Regular cardiac myocyte (primary cell): Measurements from ENCODE around the gene SLC17A6. TPM values are rescaled to one million over a fixed set of nuclear protein-coding genes. Genes with fewer than 3 reads are reported as not detected.

Source experiments
- total RNA-seq: library from RNA; depleted of rRNA; stranded (reverse); fragments of >200 nt; gene quantifications from 2 replicates; pipeline ENCODE4 v1.2.3, GENCODE V29; 2014

The SLC17A6 gene
- under 0.01 TPM in 1 of 2 replicates, not detected in the other for total RNA-seq

DNA sequence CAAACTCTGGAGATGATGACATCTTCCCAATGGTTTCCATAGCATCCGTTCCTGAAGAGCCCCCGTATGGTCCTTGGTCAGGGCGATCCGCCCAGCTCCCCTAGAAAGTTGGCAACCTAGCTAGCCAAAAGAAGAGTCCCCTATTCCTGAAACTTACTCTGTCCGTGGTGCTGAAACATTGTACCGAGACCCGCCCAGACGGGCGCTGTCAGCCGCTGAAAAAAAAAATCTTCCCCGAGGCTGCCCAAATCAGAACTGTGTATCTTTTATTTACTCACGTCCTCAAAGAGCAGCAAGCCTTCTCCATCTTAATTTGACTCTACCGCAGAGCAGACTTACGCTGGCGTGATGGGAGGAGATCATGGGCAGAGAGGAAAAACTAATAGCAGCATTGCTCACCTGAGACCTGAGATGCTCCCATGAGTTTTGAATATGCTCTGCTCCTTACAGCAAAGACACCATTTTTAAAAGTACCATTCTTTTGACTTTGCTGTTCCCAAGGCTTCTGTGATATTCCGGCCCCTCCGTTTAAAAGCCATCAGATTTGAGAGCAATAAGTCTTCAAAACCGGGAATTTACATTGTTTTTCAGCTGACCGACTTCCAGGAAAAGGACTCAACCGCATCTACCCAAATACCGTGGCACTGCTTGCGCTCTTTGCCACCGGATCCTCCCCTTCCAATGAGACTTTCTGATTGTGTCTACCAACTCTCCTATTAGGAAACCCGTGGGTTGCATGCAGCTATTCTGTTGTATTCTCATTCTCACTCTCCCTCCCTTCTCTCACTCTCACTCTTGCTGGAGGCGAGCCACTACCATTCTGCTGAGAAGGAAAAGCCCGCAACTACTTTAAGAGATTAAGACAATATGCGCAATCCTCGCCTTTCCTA is at the start of gene SLC17A6:
Gene SLC17A6 (plus strand): TSS at position 786 of the 890 bp plus-strand sequence. CDS start 153 bp downstream, outside the sequence.

Other genes starting within 250 kb of the SLC17A6 start
- gene ANO5, start 145.3 kb upstream of the SLC17A6 start, total RNA-seq, result under 0.01 TPM in 1 of 2 replicates, not detected in the other